HepG2 (cell line): Measurements from ENCODE around the gene LRRC51. TPM values are rescaled to one million over a fixed set of nuclear protein-coding genes. Genes with fewer than 3 reads are reported as not detected.

ENCODE experiments used
- AHR ChIP-seq: IDR thresholded peaks from 2 replicates; pipeline ENCODE4 v1.6.1; 2018; ENCODE audit warnings: missing genetic modification reagents, missing compliant biosample characterization
- ATAD3A ChIP-seq: sonication (generic); formaldehyde crosslinking; IDR thresholded peaks from 2 replicates; pipeline ENCODE4 v1.4.0; 2020; ENCODE audit warnings: missing genetic modification reagents
- ELF1 ChIP-seq: sonication (generic); formaldehyde crosslinking; IDR thresholded peaks from 2 replicates; pipeline ENCODE4 v1.4.0; 2020; ENCODE audit warnings: missing genetic modification reagents
- FOXK2 ChIP-seq: fragments of 450-650 bp; IDR thresholded peaks from 2 replicates; pipeline ENCODE4 v1.6.1; 2016
- HCFC1 ChIP-seq: fragments of 150-350 bp; IDR thresholded peaks from 2 replicates; pipeline ENCODE4 v1.6.1; 2014; ENCODE audit warnings: low read depth, low read length
- KLF6 ChIP-seq: IDR thresholded peaks from 2 replicates; pipeline ENCODE4 v1.8.0; 2016; ENCODE audit warnings: missing biosample characterization, missing genetic modification reagents
- MED8 ChIP-seq: sonication (generic); formaldehyde crosslinking; IDR thresholded peaks from 2 replicates; pipeline ENCODE4 v1.8.1; 2023; ENCODE audit warnings: mild to moderate bottlenecking, missing genetic modification reagents; ENCODE audit not compliant: insufficient replicate concordance
- MYNN ChIP-seq: sonication (generic); formaldehyde crosslinking; IDR thresholded peaks from 2 replicates; pipeline ENCODE4 v1.4.0; 2020; ENCODE audit warnings: mild to moderate bottlenecking, low read depth, missing genetic modification reagents
- NFYB ChIP-seq: sonication (generic); formaldehyde crosslinking; IDR thresholded peaks from 2 replicates; pipeline ENCODE4 v1.4.0; 2020; ENCODE audit warnings: missing genetic modification reagents
- NRL ChIP-seq: sonication (generic); formaldehyde crosslinking; IDR thresholded peaks from 2 replicates; pipeline ENCODE4 v1.5.0; 2020; ENCODE audit warnings: missing genetic modification reagents, mild to moderate bottlenecking, moderate library complexity, borderline replicate concordance
- RFX3 ChIP-seq: IDR thresholded peaks from 2 replicates; pipeline ENCODE4 v1.6.1; 2016; ENCODE audit warnings: missing biosample characterization, missing genetic modification reagents
- SOX6 ChIP-seq, 2 experiments: fragments of 450-650 bp in 1 of 2; sonication (generic) in 1 of 2; formaldehyde crosslinking in 1 of 2; IDR thresholded peaks; 2 replicates each; pipeline versions ENCODE4 v1.4.0 to v1.6.1; 2017 to 2020; ENCODE audit warnings: antibody characterized with exemption in 1 of 2, mild to moderate bottlenecking in 1 of 2, missing genetic modification reagents in 1 of 2
- ZC3H4 ChIP-seq: sonication (generic); formaldehyde crosslinking; IDR thresholded peaks from 2 replicates; pipeline ENCODE4 v1.4.0; 2020; ENCODE audit warnings: missing genetic modification reagents, borderline replicate concordance
- ZFP36L1 ChIP-seq: sonication (generic); formaldehyde crosslinking; IDR thresholded peaks from 2 replicates; pipeline ENCODE4 v1.8.0; 2022; ENCODE audit warnings: mild to moderate bottlenecking, missing genetic modification reagents, moderate library complexity
- ZNF24 ChIP-seq: fragments of 450-650 bp; IDR thresholded peaks from 2 replicates; pipeline ENCODE4 v1.6.1; 2017; ENCODE audit warnings: antibody characterized with exemption, mild to moderate bottlenecking
- ZNF251 ChIP-seq: sonication (generic); formaldehyde crosslinking; IDR thresholded peaks from 2 replicates; pipeline ENCODE4 v1.9.0; 2021; ENCODE audit warnings: mild to moderate bottlenecking, missing genetic modification reagents
- ZNF331 ChIP-seq: sonication (generic); formaldehyde crosslinking; IDR thresholded peaks from 2 replicates; pipeline ENCODE4 v1.4.0; 2020; ENCODE audit warnings: missing genetic modification reagents
- ZNF451 ChIP-seq: sonication (generic); formaldehyde crosslinking; IDR thresholded peaks from 2 replicates; pipeline ENCODE4 v1.5.0; 2020; ENCODE audit warnings: mild to moderate bottlenecking, missing genetic modification reagents
- ZNF563 ChIP-seq: sonication (generic); formaldehyde crosslinking; IDR thresholded peaks from 2 replicates; pipeline ENCODE4 v1.8.0; 2022; ENCODE audit warnings: mild to moderate bottlenecking, moderate library complexity, missing genetic modification reagents
- ZNF747 ChIP-seq: sonication (generic); formaldehyde crosslinking; IDR thresholded peaks from 2 replicates; pipeline ENCODE4 v1.8.1; 2023; ENCODE audit warnings: missing genetic modification reagents, mild to moderate bottlenecking, borderline replicate concordance
- polyA plus RNA-seq, 8 experiments: library from polyadenylated mRNA; depleted of rRNA in 3 of 8; stranded (reverse) in 7 of 8; unstranded in 1 of 8; fragments of >200 nt; fragmentation: Illumina TruSeq in 4 of 8; extraction: Trizol in 4 of 8; gene quantifications; 2 replicates each; pipeline versions ENCODE4 v1.2.1 to v1.2.3, GENCODE V29; 2011 to 2016; ENCODE audit warnings: low read depth in 4 of 8, missing spikeins in 1 of 8, mixed read lengths in 1 of 8; ENCODE audit not compliant: insufficient read depth in 1 of 8
- total RNA-seq, 5 experiments: library from RNA; depleted of rRNA; stranded (reverse); fragments of >200 nt; fragmentation: Illumina TruSeq; extraction: Trizol; gene quantifications; 2 replicates each; pipeline ENCODE4 v1.2.3, GENCODE V29; 2016; ENCODE audit warnings: low read depth in 1 of 5
- TF ChIP-seq, protein P1 (sequence below): sonication (generic); formaldehyde crosslinking; IDR thresholded peaks from 2 replicates; pipeline ENCODE4 v1.9.0; 2021; ENCODE audit warnings: missing genetic modification reagents, mild to moderate bottlenecking, borderline replicate concordance
- TF ChIP-seq, protein P2 (sequence below): sonication (generic); formaldehyde crosslinking; IDR thresholded peaks from 2 replicates; pipeline ENCODE4 v1.4.0; 2020; ENCODE audit warnings: missing genetic modification reagents
- TF ChIP-seq, protein P3 (sequence below): IDR thresholded peaks from 2 replicates; pipeline ENCODE4 v1.6.1; 2016

Gene LRRC51
- total and polyA plus RNA-seq, 2 of the 13 experiments (the other 11 are each of a cell fraction or from before 2014, with no cell fraction given), result 5.3 to 6.0 TPM

DNA sequence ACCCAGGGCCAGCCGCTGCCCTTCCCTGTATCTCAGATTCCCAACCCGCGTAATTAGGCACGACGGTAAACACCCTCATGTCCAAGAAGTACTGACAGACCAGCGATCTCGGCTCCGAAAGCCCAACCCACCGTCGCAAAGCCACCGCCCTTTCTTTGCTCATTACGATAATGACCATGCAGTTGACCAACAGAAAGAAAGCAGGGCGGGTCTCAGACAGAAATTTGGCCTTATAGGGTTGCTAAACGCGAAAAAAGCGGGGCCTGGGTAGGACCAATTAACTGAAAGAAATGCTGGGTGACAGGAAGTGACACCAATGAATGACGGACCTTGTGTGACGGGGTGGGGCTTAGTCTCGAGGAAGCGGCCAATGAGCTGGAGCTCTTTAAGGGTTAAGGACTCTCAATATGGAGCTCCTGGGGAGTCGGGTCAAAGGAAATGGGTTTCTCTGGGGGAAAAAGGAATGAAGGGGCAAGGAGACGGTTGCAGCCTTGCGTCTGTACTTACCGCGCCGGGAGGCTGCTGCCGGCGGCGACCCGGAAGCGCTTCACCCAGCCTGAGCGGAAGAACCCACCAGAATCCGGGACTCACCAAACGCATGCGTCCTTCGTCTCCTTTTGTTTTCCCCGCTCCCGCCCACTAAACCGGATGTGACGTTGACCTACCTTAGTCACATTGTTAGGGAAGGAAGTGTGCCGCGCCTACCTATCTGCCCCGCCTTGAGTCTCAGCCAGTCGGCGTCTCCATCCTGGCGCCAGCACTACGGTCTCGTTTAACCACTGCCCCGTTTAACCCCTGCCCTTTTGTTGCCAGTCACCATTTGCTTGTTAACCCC, 31.7 kb downstream of the LRRC51 start, which contains the start of gene ANAPC15 (continued):
- TF ChIP-seq, protein P1, sequence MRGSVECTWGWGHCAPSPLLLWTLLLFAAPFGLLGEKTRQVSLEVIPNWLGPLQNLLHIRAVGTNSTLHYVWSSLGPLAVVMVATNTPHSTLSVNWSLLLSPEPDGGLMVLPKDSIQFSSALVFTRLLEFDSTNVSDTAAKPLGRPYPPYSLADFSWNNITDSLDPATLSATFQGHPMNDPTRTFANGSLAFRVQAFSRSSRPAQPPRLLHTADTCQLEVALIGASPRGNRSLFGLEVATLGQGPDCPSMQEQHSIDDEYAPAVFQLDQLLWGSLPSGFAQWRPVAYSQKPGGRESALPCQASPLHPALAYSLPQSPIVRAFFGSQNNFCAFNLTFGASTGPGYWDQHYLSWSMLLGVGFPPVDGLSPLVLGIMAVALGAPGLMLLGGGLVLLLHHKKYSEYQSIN (CRISPR knock-in tag), result no peak
- peak; percentile 57 for TF ChIP-seq HCFC1
- TF ChIP-seq ZNF331 (CRISPR knock-in tag), result no peak
- TF ChIP-seq ZC3H4 (CRISPR knock-in tag), result 0 out of 2 replicates have a peak, but pooled peaks have one; percentile 11
- TF ChIP-seq MED8 (CRISPR knock-in tag), result no peak
- peak; percentile 82 for TF ChIP-seq ELF1 (CRISPR knock-in tag)
- no peak for TF ChIP-seq ATAD3A (CRISPR knock-in tag)
- TF ChIP-seq NFYB (CRISPR knock-in tag), result peak; percentile 88
- TF ChIP-seq AHR (CRISPR knock-in tag), result 0 out of 2 replicates have a peak, but pooled peaks have one; percentile 81
- peak; percentile 69; the same call in 1 of the 2 replicates for TF ChIP-seq ZNF747 (CRISPR knock-in tag)
- TF ChIP-seq, protein P2, sequence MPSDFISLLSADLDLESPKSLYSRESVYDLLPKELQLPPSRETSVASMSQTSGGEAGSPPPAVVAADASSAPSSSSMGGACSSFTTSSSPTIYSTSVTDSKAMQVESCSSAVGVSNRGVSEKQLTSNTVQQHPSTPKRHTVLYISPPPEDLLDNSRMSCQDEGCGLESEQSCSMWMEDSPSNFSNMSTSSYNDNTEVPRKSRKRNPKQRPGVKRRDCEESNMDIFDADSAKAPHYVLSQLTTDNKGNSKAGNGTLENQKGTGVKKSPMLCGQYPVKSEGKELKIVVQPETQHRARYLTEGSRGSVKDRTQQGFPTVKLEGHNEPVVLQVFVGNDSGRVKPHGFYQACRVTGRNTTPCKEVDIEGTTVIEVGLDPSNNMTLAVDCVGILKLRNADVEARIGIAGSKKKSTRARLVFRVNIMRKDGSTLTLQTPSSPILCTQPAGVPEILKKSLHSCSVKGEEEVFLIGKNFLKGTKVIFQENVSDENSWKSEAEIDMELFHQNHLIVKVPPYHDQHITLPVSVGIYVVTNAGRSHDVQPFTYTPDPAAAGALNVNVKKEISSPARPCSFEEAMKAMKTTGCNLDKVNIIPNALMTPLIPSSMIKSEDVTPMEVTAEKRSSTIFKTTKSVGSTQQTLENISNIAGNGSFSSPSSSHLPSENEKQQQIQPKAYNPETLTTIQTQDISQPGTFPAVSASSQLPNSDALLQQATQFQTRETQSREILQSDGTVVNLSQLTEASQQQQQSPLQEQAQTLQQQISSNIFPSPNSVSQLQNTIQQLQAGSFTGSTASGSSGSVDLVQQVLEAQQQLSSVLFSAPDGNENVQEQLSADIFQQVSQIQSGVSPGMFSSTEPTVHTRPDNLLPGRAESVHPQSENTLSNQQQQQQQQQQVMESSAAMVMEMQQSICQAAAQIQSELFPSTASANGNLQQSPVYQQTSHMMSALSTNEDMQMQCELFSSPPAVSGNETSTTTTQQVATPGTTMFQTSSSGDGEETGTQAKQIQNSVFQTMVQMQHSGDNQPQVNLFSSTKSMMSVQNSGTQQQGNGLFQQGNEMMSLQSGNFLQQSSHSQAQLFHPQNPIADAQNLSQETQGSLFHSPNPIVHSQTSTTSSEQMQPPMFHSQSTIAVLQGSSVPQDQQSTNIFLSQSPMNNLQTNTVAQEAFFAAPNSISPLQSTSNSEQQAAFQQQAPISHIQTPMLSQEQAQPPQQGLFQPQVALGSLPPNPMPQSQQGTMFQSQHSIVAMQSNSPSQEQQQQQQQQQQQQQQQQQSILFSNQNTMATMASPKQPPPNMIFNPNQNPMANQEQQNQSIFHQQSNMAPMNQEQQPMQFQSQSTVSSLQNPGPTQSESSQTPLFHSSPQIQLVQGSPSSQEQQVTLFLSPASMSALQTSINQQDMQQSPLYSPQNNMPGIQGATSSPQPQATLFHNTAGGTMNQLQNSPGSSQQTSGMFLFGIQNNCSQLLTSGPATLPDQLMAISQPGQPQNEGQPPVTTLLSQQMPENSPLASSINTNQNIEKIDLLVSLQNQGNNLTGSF (CRISPR knock-in tag), result no peak
- TF ChIP-seq, protein P3, sequence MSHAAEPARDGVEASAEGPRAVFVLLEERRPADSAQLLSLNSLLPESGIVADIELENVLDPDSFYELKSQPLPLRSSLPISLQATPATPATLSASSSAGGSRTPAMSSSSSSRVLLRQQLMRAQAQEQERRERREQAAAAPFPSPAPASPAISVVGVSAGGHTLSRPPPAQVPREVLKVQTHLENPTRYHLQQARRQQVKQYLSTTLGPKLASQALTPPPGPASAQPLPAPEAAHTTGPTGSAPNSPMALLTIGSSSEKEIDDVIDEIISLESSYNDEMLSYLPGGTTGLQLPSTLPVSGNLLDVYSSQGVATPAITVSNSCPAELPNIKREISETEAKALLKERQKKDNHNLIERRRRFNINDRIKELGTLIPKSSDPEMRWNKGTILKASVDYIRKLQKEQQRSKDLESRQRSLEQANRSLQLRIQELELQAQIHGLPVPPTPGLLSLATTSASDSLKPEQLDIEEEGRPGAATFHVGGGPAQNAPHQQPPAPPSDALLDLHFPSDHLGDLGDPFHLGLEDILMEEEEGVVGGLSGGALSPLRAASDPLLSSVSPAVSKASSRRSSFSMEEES (CRISPR knock-in tag), result peak; percentile 84
- no peak for TF ChIP-seq ZNF451 (CRISPR knock-in tag)
- TF ChIP-seq ZFP36L1, result 0 out of 2 replicates have a peak, but pooled peaks have one; percentile 63
- no peak for TF ChIP-seq NRL (CRISPR knock-in tag)
- TF ChIP-seq MYNN (CRISPR knock-in tag), result no peak; the same call in 1 of the 2 replicates
- TF ChIP-seq ZNF251, result no peak
- no peak for TF ChIP-seq ZNF24
- TF ChIP-seq SOX6 (IDR thresholded peaks at IDR 0.05), result no peak
- TF ChIP-seq SOX6 (CRISPR knock-in tag; IDR thresholded peaks at IDR 0.05), result peak; percentile 86
- TF ChIP-seq FOXK2, result peak; percentile 36; the same call in 1 of the 2 replicates
- TF ChIP-seq KLF6 (CRISPR knock-in tag), result peak; percentile 77; the same call in 1 of the 2 replicates
- peak; percentile 51; the same call in 1 of the 2 replicates for TF ChIP-seq ZNF563 (CRISPR knock-in tag)
- TF ChIP-seq RFX3 (CRISPR knock-in tag), result no peak
